Neural crest cell (in vitro differentiated cells): ENCODE measurements around the gene TSSK6. TPM values are rescaled to one million over a fixed set of nuclear protein-coding genes. Genes with fewer than 3 reads are reported as not detected.

Experiments used
- DNase-seq: peaks from one replicate; pipeline ENCODE4 v3.0.0; 2021; ENCODE audit warnings: low read depth, mixed read lengths, low spot score
- H3K27ac Mint-ChIP-seq: one replicate; pipeline ENCODE4 v1.8.0; 2021; ENCODE audit warnings: mild to moderate bottlenecking, mixed read lengths; ENCODE audit not compliant: unreplicated experiment
- H3K27me3 Mint-ChIP-seq: 2 replicates; pipeline ENCODE4 v1.8.0; 2021; ENCODE audit warnings: low read depth, mild to moderate bottlenecking, mixed read lengths
- H3K36me3 Mint-ChIP-seq: 2 replicates; pipeline ENCODE4 v1.8.0; 2021; ENCODE audit warnings: low read depth, mild to moderate bottlenecking, mixed read lengths
- H3K4me1 Mint-ChIP-seq: 2 replicates; pipeline ENCODE4 v1.8.0; 2021; ENCODE audit warnings: mixed read lengths
- H3K4me3 Mint-ChIP-seq: one replicate; pipeline ENCODE4 v1.8.0; 2021; ENCODE audit warnings: mild to moderate bottlenecking, mixed read lengths
- H3K9me3 Mint-ChIP-seq: 2 replicates; pipeline ENCODE4 v1.8.0; 2021; ENCODE audit warnings: mixed read lengths
- CTCF ChIP-seq: fragments of 200-600 bp; sonication (generic); conservative IDR thresholded peaks from 2 replicates; pipeline ENCODE4 v1.5.0; 2021; ENCODE audit warnings: antibody characterized with exemption, mild to moderate bottlenecking
- total RNA-seq: library from RNA; stranded (reverse); gene quantifications from 2 replicates; pipeline ENCODE4 v1.2.1, GENCODE V29; 2021

The TSSK6 gene
- total RNA-seq, 1 donor from 2014 or later: 2.9 TPM

GRCh38 chr19:19525611-19526380 lies 10.4 kb upstream of the TSSK6 start:
- Mint-ChIP-seq H3K36me3 (peaks cover 3% of the 10 kb centered on the region), H3K4me3 (peak overlapping the region; percentile 68), H3K9me3 (no peaks in the 10 kb centered on the region), H3K27me3 (no peaks in the 10 kb centered on the region), H3K4me1 (peaks cover 43% of the 10 kb centered on the region), H3K27ac (peak overlapping the region; percentile 50)
- no peak for TF ChIP-seq CTCF
- no peak for DNase-seq

DNA sequence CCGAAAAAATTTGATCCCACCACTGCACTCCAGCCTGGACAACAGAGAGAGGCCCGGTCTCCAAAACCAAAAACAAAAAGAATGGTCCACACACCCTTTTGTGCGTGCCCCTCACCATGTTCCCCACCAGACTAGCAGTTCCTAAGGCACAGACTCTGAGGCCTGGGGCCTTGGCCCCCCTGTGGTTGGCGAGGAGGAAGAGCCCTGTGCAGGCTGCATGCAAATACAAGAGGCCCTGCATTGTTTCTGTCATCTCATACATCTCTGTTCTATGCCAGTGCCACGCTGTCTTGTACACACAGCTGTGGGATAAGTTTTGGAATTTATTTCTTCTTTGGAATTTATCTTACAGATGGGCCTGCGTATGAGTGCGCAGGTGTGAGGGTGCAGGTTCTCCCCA lies 8.7 kb upstream of the TSSK6 start:
- H3K27me3 Mint-ChIP-seq: no peaks in the 10 kb centered on the region
- TF ChIP-seq CTCF: no peak
- no peak for DNase-seq
- H3K9me3 Mint-ChIP-seq: no peaks in the 10 kb centered on the region
- no peak overlapping the region for H3K27ac Mint-ChIP-seq
- peaks cover 8% of the 10 kb centered on the region for H3K36me3 Mint-ChIP-seq
- H3K4me3 Mint-ChIP-seq: no peak overlapping the region
- peaks cover 32% of the 10 kb centered on the region for H3K4me1 Mint-ChIP-seq

DNA sequence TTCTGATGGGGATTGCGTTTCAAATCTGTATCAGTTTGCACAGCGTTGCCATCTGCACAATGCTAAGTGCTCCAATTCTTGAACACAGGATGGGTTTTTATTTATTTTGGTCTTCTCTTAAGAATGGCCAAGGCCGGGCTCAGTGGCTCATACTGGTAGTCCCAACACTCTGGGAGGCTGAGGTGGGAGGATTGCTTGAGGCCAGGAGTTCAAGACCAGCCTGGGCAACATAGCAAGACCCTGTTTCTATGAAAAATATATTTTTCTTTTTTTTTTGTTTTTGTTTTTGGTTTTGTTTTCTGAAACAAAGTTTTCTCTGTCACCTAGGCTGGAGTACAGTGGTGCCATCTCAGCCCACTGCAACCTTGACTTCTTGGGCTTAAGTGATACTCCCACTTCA lies 7.8 kb upstream of the TSSK6 start:
- Mint-ChIP-seq H3K27me3 (no peaks in the 10 kb centered on the region), H3K4me1 (peaks cover 32% of the 10 kb centered on the region), H3K36me3 (peaks cover 8% of the 10 kb centered on the region), H3K27ac (no peak overlapping the region), H3K4me3 (no peak overlapping the region), H3K9me3 (no peaks in the 10 kb centered on the region)
- no peak for TF ChIP-seq CTCF
- no peak for DNase-seq

DNA sequence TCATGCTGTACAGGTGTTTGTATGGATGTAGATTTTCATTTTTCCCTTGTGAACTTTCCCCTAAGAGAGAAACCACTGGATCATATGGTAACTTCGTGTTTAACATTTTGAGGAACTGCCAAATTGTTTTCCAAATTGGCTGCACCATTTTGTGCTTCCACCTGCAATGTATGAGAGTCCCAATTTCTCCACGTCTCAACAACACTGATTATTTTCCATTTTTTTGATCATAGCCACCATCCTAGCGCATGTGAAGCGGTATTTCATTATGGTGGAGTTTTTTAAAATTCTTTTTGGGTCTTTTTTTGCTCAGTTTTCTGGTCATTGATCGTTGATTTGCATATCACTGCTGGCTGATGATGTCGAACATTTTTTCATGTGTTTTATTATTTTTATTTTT lies 5.6 kb upstream of the TSSK6 start:
- peak overlapping the region; percentile 70 for H3K4me3 Mint-ChIP-seq
- no peak overlapping the region for H3K27ac Mint-ChIP-seq
- H3K27me3 Mint-ChIP-seq: peaks cover 1% of the 10 kb centered on the region
- no peak for TF ChIP-seq CTCF
- peaks cover 24% of the 10 kb centered on the region for H3K4me1 Mint-ChIP-seq
- no peaks in the 10 kb centered on the region for H3K9me3 Mint-ChIP-seq
- peaks cover 9% of the 10 kb centered on the region for H3K36me3 Mint-ChIP-seq
- DNase-seq: no peak

DNA sequence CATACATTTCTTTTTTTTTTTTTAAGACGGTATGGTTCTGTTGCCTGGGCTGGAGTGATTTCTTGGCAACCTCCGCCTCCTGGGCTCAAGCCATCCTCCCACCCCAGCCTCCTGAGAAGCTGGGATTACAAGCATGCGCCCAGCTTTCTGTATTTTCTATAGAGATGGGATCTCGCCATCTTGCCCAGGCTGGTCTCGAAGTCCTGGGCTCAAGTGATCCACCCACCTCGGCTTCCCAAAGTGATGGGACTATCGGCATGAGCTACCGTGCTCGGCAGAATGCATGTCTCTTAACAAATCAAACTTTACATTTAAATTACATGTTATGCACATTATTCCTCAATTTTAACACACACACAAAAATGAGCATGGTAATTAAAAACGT lies 1.9 kb upstream of the TSSK6 start:
- Mint-ChIP-seq H3K36me3 (peaks cover 12% of the 10 kb centered on the region), H3K27ac (no peak overlapping the region), H3K4me3 (peak overlapping the region; percentile 99), H3K4me1 (peaks cover 15% of the 10 kb centered on the region), H3K9me3 (no peaks in the 10 kb centered on the region), H3K27me3 (peaks cover 4% of the 10 kb centered on the region)
- DNase-seq: no peak
- TF ChIP-seq CTCF: no peak
